Activated CD8-positive, alpha-beta memory T cell treated with anti-CD3 and anti-CD28 coated beads, Interleukin-2, amount 50 U/mL, for 1 hour (primary cell): Measurements from ENCODE around the gene EHMT1.
"Not testable (repeated sequence)": the region's sequence is repeated elsewhere in the genome, so short reads cannot be mapped to it uniquely, and the experiment has no call there.

Source experiments
- DNase-seq: peaks from one replicate; pipeline ENCODE4 v3.0.0-alpha.2; 2020; ENCODE audit errors: extremely low read depth

Gene EHMT1

DNA sequence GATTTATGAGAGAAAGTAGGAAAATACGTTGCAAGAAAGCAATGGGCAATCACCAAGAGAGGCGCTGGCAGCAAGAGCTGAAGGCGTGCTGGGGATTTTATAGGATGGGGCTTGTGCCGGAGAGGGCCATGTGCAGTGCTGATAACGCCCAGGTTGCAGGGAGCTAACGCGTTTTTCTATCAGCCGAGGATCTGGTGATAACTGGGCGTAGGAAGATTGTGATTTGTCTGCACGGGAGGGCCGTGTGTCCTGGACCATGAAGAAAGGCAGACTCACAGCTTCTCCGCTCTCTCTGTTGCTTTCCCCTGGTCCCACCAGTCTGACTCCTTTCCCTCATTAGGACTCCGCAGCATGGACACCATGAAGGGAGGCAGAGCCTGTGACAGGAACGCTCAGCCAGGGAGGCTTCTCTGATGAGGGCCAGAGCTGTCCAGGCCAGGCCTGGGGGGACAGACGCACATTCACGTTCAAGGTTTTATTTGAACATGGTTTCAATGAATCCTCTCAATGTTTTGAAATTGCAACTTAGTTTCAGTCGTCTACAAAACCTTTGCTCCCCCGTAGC, 246.9 kb downstream of the EHMT1 start:
- no peak for DNase-seq

DNA sequence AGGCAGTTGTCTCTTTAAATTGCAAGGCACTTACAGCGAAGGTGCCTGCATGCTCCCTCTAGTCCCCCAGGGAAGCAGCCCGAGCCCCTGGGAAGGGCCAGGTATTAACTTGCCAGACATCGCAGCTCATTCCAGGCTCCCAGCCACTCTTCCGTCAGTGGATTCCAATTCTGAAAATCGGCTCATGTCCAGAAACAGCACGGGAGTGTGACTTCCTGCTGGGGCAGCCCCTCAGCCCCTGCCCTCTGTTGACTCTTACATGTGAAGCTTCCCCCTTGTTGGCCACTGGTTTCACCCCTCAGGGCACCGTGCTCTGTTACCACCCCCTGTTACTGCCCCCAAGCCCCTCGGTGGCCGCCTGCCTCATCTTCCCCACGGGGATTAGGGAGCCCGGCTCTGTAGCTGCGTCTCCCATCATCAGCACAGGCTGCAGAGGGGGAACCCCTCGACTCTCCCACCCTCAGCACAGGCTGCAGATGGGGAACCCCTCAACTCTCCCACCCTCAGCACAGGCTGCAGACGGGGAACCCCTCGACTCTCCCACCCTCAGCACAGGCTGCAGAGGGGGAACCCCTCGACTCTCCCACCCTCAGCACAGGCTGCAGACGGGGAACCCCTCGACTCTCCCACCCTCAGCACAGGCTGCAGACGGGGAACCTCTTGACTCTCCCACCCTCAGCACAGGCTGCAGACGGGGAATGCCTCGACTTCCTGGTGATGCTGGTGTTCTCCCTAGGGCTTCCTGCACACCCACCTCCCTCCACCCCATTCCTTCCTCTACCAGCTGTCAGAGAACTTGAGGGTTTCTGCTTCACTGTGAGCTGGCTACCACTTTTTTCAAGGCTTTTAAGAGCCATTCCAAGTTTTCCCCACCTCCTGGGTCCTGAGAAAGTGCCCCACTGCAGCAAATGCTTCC, 247.7 kb downstream of the EHMT1 start:
- DNase-seq: no peak

DNA sequence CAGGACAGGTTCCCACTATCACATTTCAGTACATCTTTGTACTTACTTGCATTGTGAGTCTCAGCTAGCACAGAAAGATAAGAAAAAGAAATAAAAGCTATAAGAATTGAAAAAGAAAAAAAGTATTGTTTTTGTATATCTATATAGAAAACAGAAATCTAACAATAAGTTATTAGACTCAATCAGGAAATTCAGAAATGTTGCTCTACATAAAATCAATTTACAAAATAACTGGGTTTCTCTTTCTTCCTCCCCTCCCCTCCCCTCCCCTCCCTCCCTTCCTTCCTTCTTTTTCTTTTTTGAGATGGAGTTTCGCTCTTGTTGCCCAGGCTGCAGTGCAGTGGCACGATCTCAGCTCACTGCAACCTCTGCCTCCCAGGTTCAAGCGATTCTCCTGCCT, 251.6 kb downstream of the EHMT1 start:
- DNase-seq: no peak

DNA sequence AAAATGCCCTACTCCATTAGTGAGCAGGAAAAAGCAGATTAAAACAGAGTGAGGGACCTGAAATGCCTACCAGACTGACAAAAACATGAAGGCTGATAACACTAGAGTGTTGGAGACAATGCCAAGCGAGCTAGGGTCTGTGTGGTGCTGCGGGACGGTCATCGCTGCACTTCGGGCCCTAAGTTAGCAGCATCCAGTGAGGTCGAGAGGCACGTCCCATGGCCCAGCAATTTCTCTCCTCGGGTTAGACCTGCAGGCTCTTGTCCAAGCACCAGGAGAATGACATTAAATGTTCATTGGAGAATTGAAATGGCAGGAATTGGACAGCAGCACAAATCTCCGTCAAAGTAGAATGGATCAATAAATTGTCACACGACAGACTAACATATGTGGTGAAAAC, 253.5 kb downstream of the EHMT1 start:
- DNase-seq: no peak

DNA sequence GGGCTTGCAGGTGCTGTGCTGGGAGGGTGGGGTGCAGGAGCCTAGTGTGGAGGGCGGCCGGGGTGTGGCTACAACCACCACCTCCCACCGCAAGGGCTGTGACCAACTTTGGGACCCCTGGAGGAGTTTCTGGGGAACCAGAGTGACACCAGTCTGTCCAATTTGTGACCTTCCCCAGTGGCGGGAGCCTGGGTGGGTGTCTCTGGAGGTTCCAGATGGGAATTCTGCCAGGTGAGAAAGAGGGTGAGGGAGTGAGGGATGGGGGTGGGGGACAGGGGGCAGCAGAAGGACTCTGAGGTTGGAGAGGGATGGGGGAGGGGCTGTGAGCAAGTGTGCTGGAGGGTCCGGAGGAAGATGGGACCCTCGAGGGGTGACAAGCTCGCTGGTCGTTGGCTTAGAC, 254.6 kb downstream of the EHMT1 start:
- no peak for DNase-seq

DNA sequence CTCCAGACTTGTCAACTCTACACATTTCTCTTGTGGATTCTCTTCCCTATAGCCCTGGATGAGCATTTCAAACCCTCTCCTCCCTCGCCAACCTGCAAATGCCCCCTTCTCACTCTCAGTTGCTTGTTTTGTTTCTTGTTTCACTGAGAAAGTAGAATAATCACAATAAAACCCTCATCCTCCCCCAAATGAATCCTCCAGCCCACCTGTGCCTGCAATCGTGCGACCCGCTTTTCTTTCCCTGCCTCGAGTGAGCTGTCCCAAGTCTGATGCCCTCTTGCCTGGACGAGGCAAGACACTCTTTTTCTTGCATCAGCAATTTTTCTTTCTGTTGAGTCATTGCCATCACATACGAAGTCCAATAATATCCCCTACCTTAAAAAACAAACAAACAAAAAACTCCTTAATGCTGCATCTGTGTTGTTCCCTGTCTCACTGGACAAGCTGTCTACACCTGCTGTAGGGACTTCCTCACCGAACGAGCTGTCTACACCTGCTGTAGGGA, 255.1 kb downstream of the EHMT1 start:
- no peak for DNase-seq

DNA sequence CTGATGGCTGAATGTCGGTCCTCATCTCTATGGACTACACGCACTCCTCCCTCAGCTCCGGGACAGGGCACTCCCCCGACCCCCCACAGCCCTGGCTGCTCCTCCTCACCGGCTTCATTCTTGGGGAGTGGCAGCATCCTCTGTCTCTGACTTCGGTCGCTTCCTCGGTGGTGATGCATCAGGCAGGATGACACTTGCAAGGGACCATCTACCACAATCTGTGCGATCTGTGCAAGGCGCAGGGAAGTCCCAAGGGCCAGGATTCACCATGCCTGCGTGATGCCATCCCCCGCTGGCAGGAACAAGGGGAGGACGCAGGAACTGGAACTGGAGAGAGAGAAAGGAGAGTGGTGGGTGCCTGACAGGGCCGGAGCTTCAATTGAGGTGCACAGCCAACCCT, 256.5 kb downstream of the EHMT1 start:
- DNase-seq: no peak

DNA sequence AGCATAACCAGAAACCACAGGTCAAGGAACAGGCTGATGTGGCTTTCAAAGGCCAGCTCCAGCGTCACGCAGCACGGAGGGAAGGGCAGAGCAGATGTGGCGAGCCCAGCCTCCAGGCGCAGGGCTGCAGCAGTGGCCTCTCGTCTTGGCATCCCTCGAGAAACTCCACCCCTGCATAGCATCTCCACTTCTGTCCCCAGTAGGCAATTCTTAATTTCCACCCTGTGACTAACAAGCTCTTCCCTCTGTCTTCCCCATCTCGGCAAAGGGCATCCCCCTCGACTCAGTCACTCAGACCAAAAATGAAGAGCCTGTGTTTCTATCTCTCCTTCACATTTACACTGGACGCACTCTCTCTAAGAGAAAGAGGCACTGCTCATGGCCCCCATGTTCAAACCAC, 257.0 kb downstream of the EHMT1 start:
- DNase-seq: no peak

DNA sequence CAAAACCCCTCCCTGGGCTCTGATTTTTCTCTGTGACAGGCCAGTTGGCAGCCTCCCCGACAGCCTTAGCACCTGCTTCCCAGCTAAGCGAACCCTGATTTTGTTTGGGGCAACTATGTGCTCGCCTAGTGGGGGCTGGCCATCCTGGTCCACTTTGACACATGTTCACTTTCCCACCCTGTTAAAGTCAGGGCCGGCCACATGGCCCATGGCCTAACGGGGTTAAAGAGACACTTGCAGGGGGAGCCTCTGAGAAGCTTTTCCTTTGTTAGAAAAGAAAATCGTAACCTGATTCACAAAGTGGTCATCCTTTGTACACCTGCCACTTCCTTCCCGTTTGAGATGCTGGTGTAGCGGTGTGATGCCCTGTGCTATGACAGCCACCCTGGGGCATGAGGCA, 257.5 kb downstream of the EHMT1 start:
- no peak for DNase-seq

DNA sequence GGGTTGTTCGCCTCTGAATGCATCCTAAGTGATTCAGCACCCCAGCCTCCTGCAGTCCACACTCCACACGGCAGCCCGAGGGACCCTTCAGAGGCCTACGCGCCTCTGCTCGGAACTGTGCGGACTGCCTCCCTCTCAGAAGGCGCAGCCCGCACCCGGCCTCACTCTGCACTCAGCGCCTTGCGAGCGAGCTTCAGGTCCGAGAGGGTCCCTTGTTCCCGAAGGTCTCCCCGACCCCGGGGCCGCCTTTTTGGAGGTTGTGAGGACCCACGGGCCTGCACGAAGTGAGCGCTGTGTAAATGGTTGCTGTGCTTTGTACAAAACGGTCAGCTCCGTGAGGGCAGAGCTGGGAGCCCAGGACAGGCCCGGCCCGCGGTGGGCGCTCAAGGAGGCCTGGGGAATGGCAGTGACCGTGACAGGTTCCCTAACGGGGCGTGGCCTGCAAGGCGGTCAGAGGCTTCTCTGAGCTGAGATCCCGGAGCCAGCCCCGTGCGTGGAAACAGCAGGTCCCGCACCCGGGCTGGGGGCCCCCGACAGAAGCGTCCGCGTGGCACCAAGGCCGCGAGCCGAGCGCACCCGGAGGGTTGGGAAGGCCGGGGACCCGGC, 258.1 kb downstream of the EHMT1 start:
- DNase-seq: no peak

DNA sequence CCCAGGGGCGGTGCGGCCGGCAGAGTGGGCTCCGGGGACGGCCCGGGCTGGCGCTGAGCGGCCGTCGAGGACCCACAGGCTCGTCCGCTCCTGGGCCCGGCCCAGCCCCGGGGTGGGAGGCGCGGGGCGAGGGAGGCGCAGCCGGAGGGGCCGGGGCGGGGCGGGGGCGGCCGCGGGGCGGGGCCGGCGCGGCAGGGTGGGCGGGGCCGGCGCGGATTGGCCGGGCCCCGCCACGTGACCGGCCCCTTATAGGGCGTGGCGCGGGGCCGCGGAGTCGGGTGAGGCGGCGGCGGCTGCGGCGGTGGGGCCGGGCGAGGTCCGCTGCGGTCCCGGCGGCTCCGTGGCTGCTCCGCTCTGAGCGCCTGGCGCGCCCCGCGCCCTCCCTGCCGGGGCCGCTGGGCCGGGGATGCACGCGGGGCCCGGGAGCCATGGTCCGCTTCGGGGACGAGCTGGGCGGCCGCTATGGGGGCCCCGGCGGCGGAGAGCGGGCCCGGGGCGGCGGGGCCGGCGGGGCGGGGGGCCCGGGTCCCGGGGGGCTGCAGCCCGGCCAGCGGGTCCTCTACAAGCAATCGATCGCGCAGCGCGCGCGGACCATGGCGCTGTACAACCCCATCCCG, 258.8 kb downstream of the EHMT1 start, which contains the start of gene CACNA1B:
TSS of gene CACNA1B (plus strand) at position 277 of the 617 bp plus-strand sequence. CDS start at position 429, 152 bp downstream.
- not testable (repeated sequence) for DNase-seq

DNA sequence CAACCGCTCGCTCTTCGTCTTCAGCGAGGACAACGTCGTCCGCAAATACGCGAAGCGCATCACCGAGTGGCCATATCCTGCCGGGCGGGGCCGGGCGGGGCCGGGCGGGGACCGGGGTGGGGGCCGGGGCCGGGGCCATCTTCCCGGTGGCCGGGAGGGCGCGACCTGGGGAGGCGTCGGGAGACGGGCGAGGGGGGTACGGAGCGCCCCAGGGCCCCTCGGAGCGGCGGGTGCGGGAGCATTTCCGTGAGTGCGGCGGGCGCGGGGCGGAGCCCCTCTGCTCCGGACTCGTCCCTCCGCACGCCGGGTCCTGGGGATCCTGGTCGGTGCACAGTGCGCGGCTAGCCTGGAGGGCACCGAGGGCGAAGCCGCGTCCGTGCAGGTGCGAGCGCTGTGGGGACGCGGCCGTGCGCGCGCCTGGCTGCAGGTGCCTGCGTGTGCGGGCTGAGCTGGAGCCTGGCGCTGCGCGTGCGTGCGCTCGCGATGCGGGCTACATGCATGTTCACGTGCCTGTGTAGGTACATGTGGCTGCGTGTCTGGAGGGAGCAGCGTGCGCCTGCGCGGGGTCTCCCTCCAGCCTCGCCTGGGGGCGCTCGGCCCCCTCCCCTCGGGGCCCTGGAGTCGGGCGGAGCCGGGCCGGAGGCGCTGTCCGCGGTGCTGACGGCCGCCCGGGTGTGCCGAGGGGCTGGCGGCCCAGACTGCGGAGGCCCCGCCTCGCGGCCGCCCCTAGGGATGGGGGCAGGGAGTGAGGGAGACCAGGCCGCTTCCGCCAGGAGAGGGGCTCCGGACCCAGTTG, 259.5 kb downstream of the EHMT1 start:
- DNase-seq: no peak

DNA sequence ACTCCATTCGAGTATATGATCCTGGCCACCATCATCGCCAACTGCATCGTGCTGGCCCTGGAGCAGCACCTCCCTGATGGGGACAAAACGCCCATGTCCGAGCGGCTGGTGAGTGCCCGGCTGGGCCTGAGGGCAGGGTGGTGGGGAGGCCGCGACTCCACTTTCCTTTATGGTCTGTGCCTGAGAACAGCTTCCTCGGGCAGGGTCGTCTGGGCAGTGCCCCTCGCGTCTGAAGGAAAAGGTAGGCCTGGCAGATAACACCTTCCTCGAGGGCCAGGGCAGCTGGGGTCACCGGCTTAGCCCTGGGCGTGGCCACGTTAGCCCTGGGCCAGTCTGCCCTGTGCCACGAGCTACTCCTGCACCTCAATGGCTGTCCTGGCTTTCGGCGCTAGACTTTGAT, 260.2 kb downstream of the EHMT1 start:
- no peak for DNase-seq

DNA sequence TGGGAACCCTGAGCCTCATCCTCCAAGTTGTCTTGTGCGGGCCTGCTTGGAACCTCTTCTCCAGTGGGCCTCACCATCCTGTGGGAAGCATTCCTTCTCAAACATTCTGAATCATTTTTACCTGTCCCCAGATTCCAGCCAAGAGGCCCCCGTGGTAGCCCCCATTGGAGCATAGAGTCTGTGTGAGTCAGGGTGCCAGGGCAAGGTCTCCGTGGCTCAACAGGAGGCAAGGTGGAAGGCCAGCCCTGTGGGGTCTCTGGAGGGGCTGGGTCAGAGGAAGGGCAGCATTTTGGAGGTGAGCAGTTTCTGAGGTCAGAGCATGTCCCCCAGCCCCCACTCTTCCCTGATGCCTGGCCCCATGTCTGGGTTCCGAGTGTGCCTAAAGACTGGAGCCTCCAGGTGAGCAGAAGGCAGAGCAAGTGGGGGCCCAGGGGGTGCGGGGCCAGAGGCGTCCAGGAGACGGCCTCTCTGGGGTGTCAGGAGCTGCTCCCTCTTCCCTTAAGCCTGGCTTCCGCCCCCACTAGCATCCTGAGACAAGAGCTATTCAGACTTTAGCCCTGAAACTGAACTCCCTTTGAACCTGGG, 260.9 kb downstream of the EHMT1 start:
- no peak for DNase-seq

DNA sequence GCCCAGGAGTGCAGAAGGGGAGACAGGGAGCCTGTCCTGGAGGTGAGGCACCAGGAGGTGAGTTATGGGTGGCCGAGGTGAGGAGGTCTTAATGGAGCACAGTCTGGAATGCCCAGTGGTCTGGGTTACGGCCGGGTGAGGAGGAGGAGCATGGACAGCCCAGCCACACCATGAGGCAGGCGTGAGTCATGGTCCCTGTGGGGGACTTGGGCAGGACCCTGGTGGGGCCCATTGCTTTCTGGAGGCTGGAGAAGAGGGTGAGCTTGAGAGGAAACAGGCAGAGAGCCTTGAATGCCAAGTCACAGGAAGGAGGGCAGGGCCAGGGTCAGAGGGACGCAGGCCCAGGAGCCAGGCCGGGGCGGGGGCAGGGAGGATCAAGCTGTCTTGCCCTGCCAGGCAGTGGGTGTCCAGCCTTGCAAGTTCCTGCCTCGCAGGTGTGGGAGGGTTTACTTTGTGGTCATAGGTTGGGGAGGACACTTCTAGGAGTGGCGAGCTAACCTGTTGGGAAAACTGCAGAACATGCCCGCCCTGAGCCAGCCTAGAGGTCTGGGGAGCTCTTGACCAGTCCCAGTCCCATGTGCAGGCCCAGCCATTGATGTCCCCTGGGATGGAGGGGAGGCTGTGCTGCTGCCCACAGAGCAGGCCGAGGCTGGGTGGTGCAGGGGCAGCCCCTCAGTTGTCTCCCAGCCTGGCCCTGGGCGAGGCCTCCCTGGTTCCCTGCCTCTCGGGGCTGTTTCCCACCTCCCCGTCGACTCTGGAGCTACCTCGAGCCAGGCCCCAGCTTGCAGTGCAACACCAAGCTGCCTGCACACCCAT, 261.6 kb downstream of the EHMT1 start:
- DNase-seq: no peak

DNA sequence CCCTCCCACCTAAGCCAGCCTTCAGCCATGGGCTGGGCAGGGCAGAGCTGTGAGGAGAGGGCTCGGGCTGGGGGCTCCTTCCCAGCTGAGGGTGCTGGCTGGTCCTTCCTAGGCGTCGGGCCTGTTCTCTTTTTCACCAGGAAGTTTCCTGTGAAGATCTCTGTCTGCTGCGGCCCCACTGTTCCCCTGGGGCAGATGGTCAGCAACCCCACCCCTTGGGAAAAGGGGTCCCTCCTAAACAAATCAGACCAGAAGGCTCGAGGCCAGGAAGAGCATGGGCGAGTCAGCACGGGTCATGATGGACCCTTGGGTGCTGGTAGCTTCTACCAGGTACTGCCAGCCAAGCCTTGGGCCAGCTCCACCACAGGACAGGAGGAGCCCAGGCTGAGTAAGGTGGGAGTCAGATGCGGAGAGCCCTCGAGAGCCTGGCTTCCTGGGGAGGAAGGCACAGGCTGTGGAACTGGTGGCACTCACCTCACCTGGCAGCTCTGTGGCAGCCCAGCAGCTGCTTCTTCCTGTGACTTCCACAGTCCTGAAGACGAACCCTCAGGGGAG, 262.2 kb downstream of the EHMT1 start:
- DNase-seq: no peak

DNA sequence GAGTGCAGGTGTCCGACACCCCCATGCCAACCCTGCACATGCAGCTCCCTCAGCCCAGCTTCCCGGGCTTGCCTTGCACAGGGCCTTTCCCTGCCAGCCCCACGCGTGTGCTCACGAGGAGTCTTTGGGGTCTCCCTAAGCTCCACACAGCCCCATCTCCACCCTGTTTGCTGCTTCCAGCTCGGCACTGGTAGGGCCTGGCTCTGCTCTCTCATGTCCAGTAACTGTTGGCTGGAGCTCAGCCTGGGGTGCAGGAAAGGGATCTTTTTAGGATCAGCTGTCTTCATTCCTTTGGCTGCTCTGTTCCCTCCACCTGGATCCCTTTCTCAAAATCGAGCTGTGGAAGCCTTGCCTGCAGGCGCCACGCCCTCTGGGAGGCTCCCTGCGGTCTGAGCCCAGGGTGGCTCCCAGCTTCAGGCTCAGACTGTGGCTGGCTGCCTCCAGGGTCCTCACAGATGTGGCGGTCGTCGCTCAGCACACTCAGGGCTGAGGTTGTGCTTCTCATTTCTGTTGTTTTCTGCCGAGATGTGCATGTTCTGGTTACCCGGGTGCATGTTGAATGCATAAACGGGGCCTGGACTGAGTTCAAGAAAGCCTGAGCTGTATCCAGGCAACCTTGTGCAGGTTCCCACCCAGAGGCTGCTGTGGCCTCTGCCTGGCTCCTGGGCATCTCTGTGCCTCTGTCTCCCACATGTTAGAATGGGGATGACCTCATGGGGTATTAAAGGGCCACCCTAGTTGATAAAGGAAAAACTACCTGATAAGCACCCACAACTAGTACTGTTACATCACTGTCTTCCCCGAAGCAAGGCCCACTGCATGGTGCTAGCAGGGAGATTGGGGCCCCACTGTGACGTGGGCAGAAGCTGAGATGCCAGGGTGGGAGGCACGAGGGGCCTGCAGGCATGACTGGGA, 263.0 kb downstream of the EHMT1 start:
- DNase-seq: no peak

DNA sequence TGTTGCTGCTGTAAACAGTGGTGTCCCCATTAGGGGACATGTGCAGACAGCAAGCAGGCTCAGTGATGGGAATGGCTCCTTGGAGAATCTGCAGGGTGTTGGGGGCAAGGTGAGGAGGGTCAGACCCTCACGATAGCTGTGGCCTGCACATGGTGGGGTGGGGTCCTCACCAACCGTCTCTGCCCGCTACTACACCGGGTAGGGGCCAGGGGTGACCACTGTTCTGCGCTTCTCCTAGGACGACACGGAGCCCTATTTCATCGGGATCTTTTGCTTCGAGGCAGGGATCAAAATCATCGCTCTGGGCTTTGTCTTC, 263.7 kb downstream of the EHMT1 start:
- DNase-seq: no peak

DNA sequence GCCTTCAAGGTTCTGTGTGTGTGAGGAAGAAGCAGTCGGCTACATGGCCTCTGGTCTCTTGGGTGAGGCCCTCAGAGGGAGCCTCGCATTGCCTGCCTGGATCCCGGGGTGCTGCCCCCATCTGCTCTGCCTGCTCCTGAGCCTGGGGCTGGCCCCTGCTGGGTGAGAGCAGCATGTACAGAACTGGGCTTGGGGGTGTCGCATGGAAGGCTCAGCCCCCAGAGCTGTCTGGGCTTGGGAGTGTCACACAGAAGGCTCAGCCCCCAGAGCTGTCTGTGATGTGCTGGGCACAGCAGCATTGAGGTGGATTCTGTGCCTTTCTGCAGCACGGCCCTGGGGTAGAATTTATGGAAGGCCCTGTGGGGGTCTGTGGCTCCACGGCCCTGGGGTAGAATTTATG, 265.2 kb downstream of the EHMT1 start:
- DNase-seq: not testable (repeated sequence)
